Activated T-cell treated with anti-CD3 and anti-CD28 coated beads, Interleukin-2, amount 50 U/mL, for 72 hours (primary cell): ENCODE data around the gene PDSS2. TPM values are rescaled to one million over a fixed set of nuclear protein-coding genes. Genes with fewer than 3 reads are reported as not detected.

ENCODE experiments used
- ATAC-seq, 2 donors: fragments of 150-1000 bp; cut with Tn5 transposase; replicated peaks in 1 of 2; 2 replicates each; pipeline ENCODE4 v1.10.0; 2021; ENCODE audit warnings: moderate library complexity in 2 of 2, mild to moderate bottlenecking in 1 of 2
- DNase-seq, 2 donors: peaks; one replicate each; pipeline ENCODE4 v3.0.0; 2021 to 2022; ENCODE audit warnings: mixed read lengths in 1 of 2
- H3K27ac Mint-ChIP-seq: one replicate; pipeline ENCODE4 v1.8.0; 2022; ENCODE audit warnings: mild to moderate bottlenecking, moderate library complexity, mixed read lengths
- H3K27me3 Mint-ChIP-seq: one replicate; pipeline ENCODE4 v1.8.0; 2022; ENCODE audit warnings: low read depth, mixed read lengths
- H3K36me3 Mint-ChIP-seq, 2 donors: one replicate each; pipeline ENCODE4 v1.8.0; 2022; ENCODE audit warnings: mixed read lengths in 2 of 2, mild to moderate bottlenecking in 1 of 2; ENCODE audit not compliant: insufficient read depth in 2 of 2
- H3K4me1 Mint-ChIP-seq: one replicate; pipeline ENCODE4 v1.8.0; 2022; ENCODE audit warnings: low read depth, mixed read lengths
- H3K4me3 Mint-ChIP-seq, 2 donors: one replicate each; pipeline ENCODE4 v1.8.0; 2022; ENCODE audit warnings: mild to moderate bottlenecking in 2 of 2, mixed read lengths in 2 of 2, moderate library complexity in 2 of 2
- H3K9me3 Mint-ChIP-seq, 2 donors: one replicate each; pipeline ENCODE4 v1.8.0; 2022; ENCODE audit warnings: mixed read lengths in 2 of 2
- total RNA-seq, 2 donors: library from RNA; stranded (reverse); gene quantifications; one replicate each; pipeline ENCODE4 v1.2.3, GENCODE V29; 2022

Gene PDSS2, protein sequence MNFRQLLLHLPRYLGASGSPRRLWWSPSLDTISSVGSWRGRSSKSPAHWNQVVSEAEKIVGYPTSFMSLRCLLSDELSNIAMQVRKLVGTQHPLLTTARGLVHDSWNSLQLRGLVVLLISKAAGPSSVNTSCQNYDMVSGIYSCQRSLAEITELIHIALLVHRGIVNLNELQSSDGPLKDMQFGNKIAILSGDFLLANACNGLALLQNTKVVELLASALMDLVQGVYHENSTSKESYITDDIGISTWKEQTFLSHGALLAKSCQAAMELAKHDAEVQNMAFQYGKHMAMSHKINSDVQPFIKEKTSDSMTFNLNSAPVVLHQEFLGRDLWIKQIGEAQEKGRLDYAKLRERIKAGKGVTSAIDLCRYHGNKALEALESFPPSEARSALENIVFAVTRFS
- total RNA-seq = 10 to 100 TPM; 12.1 to 14.3 TPM

DNA sequence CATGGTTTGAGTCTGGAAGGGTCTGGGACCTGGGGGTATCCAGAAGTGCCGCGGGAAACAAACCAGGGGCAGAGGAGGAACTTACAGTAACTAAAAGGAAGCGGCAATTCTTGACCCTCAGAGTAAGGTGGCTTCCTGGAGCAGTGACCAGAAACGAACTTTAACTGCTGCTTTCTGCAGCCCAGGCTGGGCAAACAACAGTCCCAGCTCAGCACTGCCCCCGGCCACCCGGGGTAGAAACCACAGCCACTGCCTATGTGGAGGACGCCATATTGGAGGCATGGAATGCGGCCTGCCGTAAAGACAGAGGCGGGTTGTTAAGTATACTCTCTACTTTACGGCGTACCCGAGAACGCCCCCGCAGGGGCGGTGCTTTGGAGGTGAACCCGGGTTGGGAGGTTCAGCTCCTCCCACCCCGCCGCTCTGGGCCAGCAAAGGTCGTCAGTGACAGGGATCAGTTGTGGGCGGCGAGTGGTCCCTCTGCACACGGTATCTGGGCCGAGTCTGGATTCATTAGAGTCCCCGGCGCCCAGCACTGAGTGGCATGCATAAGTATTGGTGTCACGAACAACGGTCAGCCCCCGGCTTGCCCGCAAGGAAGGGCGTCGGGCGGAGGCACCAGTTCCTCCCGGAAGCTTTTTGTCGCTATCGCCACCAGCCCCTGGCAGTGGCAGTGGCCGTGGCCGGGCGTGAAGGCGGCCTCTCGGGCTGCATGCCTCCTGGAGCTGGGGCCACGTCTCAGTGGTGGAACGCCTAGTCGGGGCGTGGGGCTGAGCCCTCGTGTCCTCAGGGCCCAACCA lies at the start of gene PDSS2:
PDSS2 (minus strand) TSS at position 282 of the 800 bp plus-strand sequence; CDS start at position 3, 279 bp downstream.
- Mint-ChIP-seq H3K4me3 (peak within 1 kb of the TSS; percentile 86 to 99), H3K27ac (peak within 1 kb of the TSS; percentile 96), H3K4me1 (peaks cover 22% of the 10 kb centered on the region), H3K27me3 (no peaks in the 10 kb centered on the region), H3K9me3 (no peaks in the 10 kb centered on the region), H3K36me3 (peaks cover 2 to 5% of the 10 kb centered on the region in 2 donors)
- peak; percentile 93 for ATAC-seq
- DNase-seq = peak; percentile 99 to 100

DNA sequence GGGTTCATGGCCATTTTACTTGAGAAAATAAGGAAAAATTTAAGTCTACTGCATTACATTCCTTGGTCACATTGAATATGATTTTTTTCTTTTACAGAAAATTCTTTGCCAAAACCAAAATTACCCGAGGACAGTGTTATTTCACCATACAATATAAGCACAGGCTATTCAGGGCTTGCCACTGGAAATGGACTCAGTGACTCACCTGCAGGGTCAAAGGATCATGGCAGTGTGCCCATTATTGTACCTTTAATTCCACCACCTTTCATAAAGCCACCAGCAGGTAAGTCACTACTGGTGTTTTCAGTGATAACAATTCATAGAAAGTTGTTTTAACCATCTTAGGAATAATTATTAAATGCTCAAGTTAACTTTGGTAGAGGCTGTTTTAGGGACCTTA lies 46.8 kb upstream of the PDSS2 start:
- DNase-seq = no peak
- Mint-ChIP-seq H3K36me3 (no peaks in the 10 kb centered on the region), H3K4me3 (no peak overlapping the region), H3K4me1 (no peaks in the 10 kb centered on the region), H3K27ac (no peak overlapping the region), H3K9me3 (no peaks in the 10 kb centered on the region), H3K27me3 (peaks cover 15% of the 10 kb centered on the region)
- no peak for ATAC-seq

DNA sequence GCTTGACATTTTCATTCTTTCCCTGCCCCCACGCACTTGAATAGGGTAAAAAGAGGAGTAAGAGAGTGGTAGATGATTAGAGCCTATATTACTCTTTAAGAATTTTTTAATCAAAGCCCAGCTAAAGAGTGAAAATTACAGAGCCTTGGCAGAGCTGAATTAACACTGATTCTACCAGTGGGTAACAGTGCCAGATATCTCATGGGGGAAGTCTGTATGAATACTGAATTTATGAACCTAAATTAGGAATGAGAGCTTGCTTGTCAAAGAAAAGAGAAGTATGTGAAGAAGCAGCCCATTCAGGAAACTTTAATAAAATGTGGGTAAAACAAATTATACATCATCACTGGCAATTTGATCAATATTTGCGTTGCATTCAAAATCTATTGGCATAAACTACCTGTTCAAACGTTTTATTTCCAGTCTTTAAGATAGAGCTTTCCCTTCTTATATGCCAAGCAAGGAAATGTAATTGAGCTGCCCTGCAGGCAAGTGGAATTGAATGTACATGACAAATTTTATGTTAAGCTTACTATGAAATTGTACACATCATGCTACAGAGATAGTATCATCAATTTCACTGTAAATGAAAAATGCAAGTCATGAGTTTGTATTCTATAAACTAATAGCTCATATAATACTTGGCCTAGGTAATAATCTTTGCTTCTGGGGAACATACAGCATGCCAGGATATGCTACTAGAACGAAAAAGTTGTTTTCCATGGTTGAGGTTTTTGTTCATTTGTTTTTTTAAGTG lies 45.1 kb upstream of the PDSS2 start:
- Mint-ChIP-seq H3K36me3 (no peaks in the 10 kb centered on the region), H3K27me3 (peaks cover 19% of the 10 kb centered on the region), H3K4me3 (no peak overlapping the region), H3K9me3 (no peaks in the 10 kb centered on the region), H3K4me1 (no peaks in the 10 kb centered on the region), H3K27ac (no peak overlapping the region)
- ATAC-seq = no peak
- no peak for DNase-seq

- no peak for DNase-seq
- no peak for ATAC-seq
- no peak overlapping the region for H3K27ac Mint-ChIP-seq
- peaks cover 6% of the 10 kb centered on the region for H3K4me1 Mint-ChIP-seq
- H3K36me3 Mint-ChIP-seq = no peaks in the 10 kb centered on the region
- peaks cover 28% of the 10 kb centered on the region for H3K27me3 Mint-ChIP-seq
- no peak overlapping the region for H3K4me3 Mint-ChIP-seq
- no peaks in the 10 kb centered on the region for H3K9me3 Mint-ChIP-seq
Observed at GRCh38 chr6:107496892-107497684, 37.7 kb upstream of the PDSS2 start.

GRCh38 chr6:107495971-107496370 lies 36.6 kb upstream of the PDSS2 start:
- H3K4me3 Mint-ChIP-seq = no peak overlapping the region
- DNase-seq (no peak), ATAC-seq (no peak)
- H3K9me3 Mint-ChIP-seq = no peaks in the 10 kb centered on the region
- peaks cover 26% of the 10 kb centered on the region for H3K27me3 Mint-ChIP-seq
- no peaks in the 10 kb centered on the region for H3K36me3 Mint-ChIP-seq
- no peak overlapping the region for H3K27ac Mint-ChIP-seq
- H3K4me1 Mint-ChIP-seq = peaks cover 12% of the 10 kb centered on the region

DNA sequence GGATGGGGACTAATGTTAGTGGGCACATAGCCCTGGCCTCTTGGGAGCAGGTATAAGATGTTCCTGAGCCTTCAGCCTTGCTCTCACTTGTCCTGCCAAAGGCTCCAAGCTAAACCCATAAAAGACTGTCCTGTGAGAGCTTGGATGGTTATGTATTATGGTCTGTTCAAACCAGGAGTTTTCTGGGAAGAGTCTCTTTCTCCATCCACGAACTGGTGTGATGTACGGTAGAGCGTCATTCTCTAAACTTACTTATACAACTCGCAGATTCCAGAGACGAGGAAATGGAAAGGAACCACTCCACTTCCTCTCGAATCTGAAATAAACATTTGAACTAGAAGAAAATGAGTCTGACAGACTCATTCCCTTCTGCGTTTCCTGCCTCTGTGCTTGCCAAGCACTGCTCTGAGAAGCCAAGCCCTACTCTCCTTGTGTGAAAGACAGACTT lies 35.9 kb upstream of the PDSS2 start:
- H3K27me3 Mint-ChIP-seq = peaks cover 23% of the 10 kb centered on the region
- no peak for DNase-seq
- H3K36me3 Mint-ChIP-seq = peaks cover 0 to 1% of the 10 kb centered on the region in 2 donors
- H3K4me3 Mint-ChIP-seq = no peak overlapping the region
- no peaks in the 10 kb centered on the region for H3K9me3 Mint-ChIP-seq
- no peak for ATAC-seq
- H3K4me1 Mint-ChIP-seq = peaks cover 12% of the 10 kb centered on the region
- no peak overlapping the region for H3K27ac Mint-ChIP-seq

- DNase-seq (no peak), ATAC-seq (no peak)
- Mint-ChIP-seq H3K27me3 (peaks cover 23% of the 10 kb centered on the region), H3K9me3 (no peaks in the 10 kb centered on the region), H3K4me1 (peaks cover 20% of the 10 kb centered on the region), H3K36me3 (peaks cover 4 to 5% of the 10 kb centered on the region in 2 donors), H3K4me3 (no peak overlapping the region), H3K27ac (no peak overlapping the region)
Observed at GRCh38 chr6:107493158-107494057, 34.0 kb upstream of the PDSS2 start.

DNA sequence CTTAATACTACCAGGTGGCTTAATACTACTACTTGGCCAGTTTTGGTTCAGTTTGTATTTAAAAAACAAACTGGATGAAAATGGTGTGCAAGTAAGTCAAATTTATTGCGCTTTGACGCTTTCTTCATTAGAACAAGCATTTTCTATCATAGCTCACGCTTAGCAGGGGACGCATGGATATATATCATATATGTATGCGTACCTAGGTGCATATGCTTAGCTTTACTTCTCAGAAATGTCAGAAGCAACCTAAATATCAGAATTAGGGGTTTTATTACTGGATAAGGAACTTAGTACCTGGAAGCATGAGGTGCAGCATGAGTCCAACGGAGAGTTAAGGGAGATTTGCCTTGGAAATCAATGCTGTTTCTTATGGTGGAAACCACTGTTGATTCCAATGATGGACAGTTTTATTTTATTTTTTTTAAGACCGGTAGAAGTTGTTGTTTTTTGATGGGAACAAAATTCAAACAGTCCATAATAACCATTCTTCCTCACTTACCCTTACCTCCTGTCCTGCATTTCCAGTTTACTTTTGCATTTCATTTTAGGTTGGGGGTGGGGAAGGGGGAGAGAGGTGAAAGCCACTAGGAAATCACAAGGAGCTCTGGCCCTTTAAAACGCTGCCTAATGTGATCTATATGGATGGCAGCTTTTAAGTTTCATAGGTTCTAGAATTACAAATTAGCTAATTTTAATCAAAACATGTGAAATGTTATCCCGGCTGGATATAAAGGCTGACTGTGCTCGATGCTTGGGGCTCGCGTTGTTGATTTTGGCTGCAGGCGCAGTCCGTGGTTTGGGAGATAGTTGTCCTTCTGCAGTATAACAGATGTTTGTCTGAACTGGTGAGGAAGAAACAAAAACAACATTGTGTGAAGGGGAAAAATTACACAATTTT lies 32.6 kb upstream of the PDSS2 start:
- DNase-seq (no peak), ATAC-seq (no peak)
- Mint-ChIP-seq H3K27me3 (peaks cover 30% of the 10 kb centered on the region), H3K36me3 (peaks cover 4 to 5% of the 10 kb centered on the region in 2 donors), H3K4me1 (peaks cover 27% of the 10 kb centered on the region), H3K9me3 (no peaks in the 10 kb centered on the region), H3K4me3 (peak overlapping the region; percentile 89 to 93), H3K27ac (peak overlapping the region; percentile 52)

- peaks cover 27% of the 10 kb centered on the region for H3K4me1 Mint-ChIP-seq
- H3K27ac Mint-ChIP-seq = no peak overlapping the region
- H3K36me3 Mint-ChIP-seq = peaks cover 4 to 5% of the 10 kb centered on the region in 2 donors
- peak overlapping the region; percentile 89 to 93 for H3K4me3 Mint-ChIP-seq
- H3K9me3 Mint-ChIP-seq = no peaks in the 10 kb centered on the region
- H3K27me3 Mint-ChIP-seq = peaks cover 36% of the 10 kb centered on the region
- peak; percentile 23 to 26 for DNase-seq
- peak; percentile 6 to 18 for ATAC-seq
Observed at GRCh38 chr6:107491138-107491609, 31.8 kb upstream of the PDSS2 start.

GRCh38 chr6:107490566-107491137 lies 31.3 kb upstream of the PDSS2 start:
- peak overlapping the region; percentile 89 to 93 for H3K4me3 Mint-ChIP-seq
- peak; percentile 12 to 26 for ATAC-seq
- H3K27ac Mint-ChIP-seq = peak overlapping the region; percentile 35
- H3K9me3 Mint-ChIP-seq = no peaks in the 10 kb centered on the region
- DNase-seq = peak; percentile 10 to 20
- peaks cover 27% of the 10 kb centered on the region for H3K4me1 Mint-ChIP-seq
- H3K36me3 Mint-ChIP-seq = peaks cover 4 to 5% of the 10 kb centered on the region in 2 donors
- peaks cover 36% of the 10 kb centered on the region for H3K27me3 Mint-ChIP-seq
